ENCODE results near the gene DCC.

DCC gene

GRCh38 chr18:52339891-52340371 is at the start of gene DCC:
Gene DCC (plus strand): TSS chr18:52340197. CDS start chr18:52340788, 591 bp downstream.
- DNase-seq (ENCODE audit: low read depth in 2 of 2), result no peak

GRCh38 chr18:52310651-52311050 is 29.3 kb upstream of the DCC start:
- DNase-seq (ENCODE audit: low read depth in 2 of 2), result no peak

- DNase-seq (ENCODE audit: low read depth in 2 of 2), result no peak
Measured at GRCh38 chr18:52311331-52311730, 28.7 kb upstream of the DCC start.

- no peak for DNase-seq (ENCODE audit: low read depth in 2 of 2)
Measured at GRCh38 chr18:52312346-52312745, 27.7 kb upstream of the DCC start.

GRCh38 chr18:52313213-52313612 is 26.8 kb upstream of the DCC start:
- DNase-seq (ENCODE audit: low read depth in 2 of 2), result no peak

- no peak for DNase-seq (ENCODE audit: low read depth in 2 of 2)
Measured at GRCh38 chr18:52319424-52319983, 20.5 kb upstream of the DCC start.

- no peak for DNase-seq (ENCODE audit: low read depth in 2 of 2)
Measured at GRCh38 chr18:52322307-52322706, 17.7 kb upstream of the DCC start.

GRCh38 chr18:52323802-52324201 is 16.2 kb upstream of the DCC start:
- no peak for DNase-seq (ENCODE audit: low read depth in 2 of 2)

- DNase-seq (ENCODE audit: low read depth in 2 of 2), result no peak
Measured at GRCh38 chr18:52325997-52326396, 14.0 kb upstream of the DCC start.

GRCh38 chr18:52333860-52334259 is 6.1 kb upstream of the DCC start:
- no peak for DNase-seq (ENCODE audit: low read depth in 2 of 2)

GRCh38 chr18:52334307-52334706 is 5.7 kb upstream of the DCC start:
- no peak for DNase-seq (ENCODE audit: low read depth in 2 of 2)

GRCh38 chr18:52334896-52335295 is 5.1 kb upstream of the DCC start:
- DNase-seq (ENCODE audit: low read depth in 2 of 2), result no peak

GRCh38 chr18:52337276-52337675 is 2.7 kb upstream of the DCC start:
- no peak for DNase-seq (ENCODE audit: low read depth in 2 of 2)

GRCh38 chr18:52340406-52341102 is 557 bp downstream of the DCC start:
- DNase-seq (ENCODE audit: low read depth in 2 of 2), result no peak

- DNase-seq (ENCODE audit: low read depth in 2 of 2), result no peak
Measured at GRCh38 chr18:52341103-52341432, 1.1 kb downstream of the DCC start.

GRCh38 chr18:52341608-52342381 is 1.8 kb downstream of the DCC start:
- no peak for DNase-seq (ENCODE audit: low read depth in 2 of 2)

GRCh38 chr18:52342456-52342855 is 2.5 kb downstream of the DCC start:
- no peak for DNase-seq (ENCODE audit: low read depth in 2 of 2)

GRCh38 chr18:52343138-52343537 is 3.1 kb downstream of the DCC start:
- DNase-seq (ENCODE audit: low read depth in 2 of 2), result no peak

GRCh38 chr18:52343731-52344340 is 3.8 kb downstream of the DCC start:
- no peak for DNase-seq (ENCODE audit: low read depth in 2 of 2)

GRCh38 chr18:52344881-52345280 is 4.9 kb downstream of the DCC start:
- no peak for DNase-seq (ENCODE audit: low read depth in 2 of 2)

GRCh38 chr18:52345428-52345827 is 5.4 kb downstream of the DCC start:
- DNase-seq (ENCODE audit: low read depth in 2 of 2), result no peak

GRCh38 chr18:52348209-52348608 is 8.2 kb downstream of the DCC start:
- DNase-seq (ENCODE audit: low read depth in 2 of 2), result no peak

GRCh38 chr18:52349498-52349897 is 9.5 kb downstream of the DCC start:
- DNase-seq (ENCODE audit: low read depth in 2 of 2), result no peak
